Measurements from ENCODE around the gene MRGPRF.

GRCh38 chr11:69044111-69045013, 31.3 kb upstream of the MRGPRF start:
- TF ChIP-seq EZH2 (IDR thresholded peaks at IDR 0.05; ENCODE audit: insufficient read depth, poor library complexity, severe bottlenecking), result no peak
- TF ChIP-seq EZH2phosphoT487 (IDR thresholded peaks at IDR 0.05; ENCODE audit: insufficient read depth, low read depth), result no peak

All from GM23248 (cell line).